Activated effector memory CD4-positive, alpha-beta T cell treated with anti-CD3 and anti-CD28 coated beads, Interleukin-2, amount 50 U/mL, for 16 hours (primary cell): ENCODE measurements around the gene OBP2B.
"Not testable (repeated sequence)": the region's sequence is repeated elsewhere in the genome, so short reads cannot be mapped to it uniquely, and the experiment has no call there.

Source experiments
- DNase-seq: peaks from one replicate; pipeline ENCODE4 v3.0.0-alpha.2; 2020

Gene OBP2B

DNA sequence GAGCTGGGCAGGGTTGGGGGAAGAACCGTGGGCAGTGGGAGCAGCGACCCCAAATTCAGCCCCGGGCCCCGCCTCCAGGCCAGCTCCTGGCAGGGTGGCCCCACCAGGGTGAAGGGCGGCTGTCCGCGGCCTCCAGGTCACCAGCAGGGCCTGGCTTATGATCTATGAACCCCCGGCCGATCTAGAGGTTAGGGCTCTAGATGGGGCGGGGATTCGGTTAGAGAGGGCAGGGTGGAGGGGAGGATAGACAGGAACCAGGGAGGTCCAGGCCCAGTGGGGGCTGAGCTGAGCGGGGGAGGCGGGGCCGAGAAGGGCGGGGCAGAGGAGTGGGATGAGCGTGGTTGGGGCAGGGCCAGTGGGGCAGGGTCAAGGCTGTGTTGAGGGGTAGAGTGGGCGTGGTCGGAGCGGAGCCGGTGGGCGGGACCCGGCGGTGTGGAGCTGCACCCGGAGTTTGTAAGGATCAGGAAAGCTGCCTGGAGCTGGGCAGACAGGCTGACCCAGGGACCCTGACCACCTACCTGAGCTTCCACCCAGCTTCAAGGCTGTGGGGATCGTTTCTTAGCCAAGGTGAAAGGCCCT is 29.3 kb upstream of the OBP2B start:
- peak; percentile 73 for DNase-seq

DNA sequence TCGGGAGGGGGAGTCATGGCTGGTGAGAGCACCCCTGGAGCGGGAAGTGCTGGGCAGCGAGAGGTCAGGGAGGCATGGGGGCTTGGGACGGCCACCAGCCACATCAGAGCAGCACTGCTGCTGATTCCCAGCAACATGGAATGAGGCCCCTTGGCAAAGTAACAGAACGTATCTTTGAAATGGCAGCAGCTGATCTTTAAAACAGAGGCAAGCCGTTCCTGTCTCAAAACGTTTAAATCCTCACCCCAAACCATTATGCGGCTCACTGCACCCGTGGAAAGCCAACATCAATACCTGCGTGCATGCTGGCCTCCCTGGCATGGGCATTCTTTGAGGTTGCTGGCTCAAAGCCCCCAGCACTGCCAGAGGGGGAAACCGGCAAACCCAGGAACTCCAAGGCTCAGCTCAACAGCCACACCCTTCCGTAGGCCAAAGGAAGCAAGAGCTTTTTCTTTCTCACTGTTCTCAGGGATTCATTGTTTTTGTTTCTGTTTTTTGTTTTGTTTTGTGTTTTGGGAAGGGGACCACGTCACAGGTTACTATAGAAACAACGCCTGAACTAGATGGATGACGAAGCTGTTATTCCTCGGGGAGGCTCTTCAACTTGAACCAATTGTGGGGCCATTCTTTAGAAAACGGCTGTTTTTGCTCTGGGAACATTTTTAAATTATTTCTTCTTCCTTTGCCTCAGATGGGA is 28.1 kb upstream of the OBP2B start:
- DNase-seq, result no peak

DNA sequence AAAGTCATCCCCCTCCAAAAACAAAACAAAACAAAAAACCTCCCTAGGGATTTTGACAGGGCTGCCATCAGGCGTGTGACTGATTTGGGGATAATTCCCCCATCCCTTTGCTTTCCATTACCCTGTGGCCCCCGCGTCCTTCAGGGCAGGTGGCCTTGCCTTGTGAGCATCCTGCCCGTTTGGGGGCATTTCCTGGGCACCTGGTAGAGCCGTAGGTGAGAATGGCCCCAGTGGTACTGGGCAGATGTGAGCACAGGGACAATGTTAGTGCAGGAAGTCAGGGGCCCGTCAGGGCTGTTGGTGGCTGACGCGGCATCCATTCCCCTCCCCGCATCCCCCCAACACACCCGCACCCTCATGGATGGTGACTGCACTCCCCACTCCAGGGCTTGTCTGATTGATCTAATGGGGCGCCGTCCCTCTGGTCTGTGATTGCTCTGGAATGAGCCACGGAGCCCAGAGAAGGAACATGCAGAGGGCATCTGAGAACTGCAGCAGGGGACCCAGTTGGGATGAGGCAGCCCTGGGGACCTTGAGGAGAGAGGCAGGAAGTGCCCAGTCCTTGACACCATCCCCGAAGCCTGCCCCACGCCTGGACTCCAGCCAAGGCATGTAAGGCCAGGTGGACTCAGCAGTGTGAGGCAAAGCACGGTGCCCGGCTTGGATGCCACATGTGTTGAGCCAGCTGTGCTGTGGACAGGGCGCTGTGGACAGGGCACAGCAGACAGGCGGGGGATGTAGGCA is 27.4 kb upstream of the OBP2B start:
- DNase-seq, result not testable (repeated sequence)

DNA sequence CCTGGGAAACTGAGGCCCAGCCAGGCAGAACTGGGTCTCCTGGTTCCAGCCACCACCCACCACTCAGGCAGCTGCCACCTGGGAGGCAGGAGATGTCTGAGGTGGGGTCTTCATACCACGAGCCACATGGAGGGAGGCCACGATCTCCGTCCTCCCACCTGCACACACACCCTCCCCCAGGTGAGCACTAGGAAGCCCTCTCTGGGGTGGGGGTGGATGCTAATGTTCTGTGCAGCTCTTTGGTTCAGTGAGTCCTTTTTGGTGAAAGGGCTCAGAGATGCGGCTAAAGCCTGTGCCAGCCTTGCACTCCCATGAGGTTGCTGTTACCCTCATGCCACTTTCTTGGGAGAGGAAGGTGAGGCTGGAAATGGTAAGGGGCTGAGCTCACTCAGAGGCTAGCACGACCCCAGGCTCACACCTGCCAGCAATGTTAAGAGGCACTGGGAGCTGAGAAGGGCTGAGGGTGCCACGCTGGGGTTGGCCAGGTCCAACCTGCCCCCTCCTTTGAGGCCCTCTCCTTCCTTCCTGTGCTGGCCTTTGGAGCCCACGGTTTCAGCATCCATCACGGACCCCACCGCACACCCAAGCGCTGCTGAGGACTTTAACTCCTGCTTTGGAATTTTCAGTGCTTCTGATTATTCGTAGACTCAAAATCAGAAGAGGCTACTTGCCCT is 26.6 kb upstream of the OBP2B start:
- no peak for DNase-seq

DNA sequence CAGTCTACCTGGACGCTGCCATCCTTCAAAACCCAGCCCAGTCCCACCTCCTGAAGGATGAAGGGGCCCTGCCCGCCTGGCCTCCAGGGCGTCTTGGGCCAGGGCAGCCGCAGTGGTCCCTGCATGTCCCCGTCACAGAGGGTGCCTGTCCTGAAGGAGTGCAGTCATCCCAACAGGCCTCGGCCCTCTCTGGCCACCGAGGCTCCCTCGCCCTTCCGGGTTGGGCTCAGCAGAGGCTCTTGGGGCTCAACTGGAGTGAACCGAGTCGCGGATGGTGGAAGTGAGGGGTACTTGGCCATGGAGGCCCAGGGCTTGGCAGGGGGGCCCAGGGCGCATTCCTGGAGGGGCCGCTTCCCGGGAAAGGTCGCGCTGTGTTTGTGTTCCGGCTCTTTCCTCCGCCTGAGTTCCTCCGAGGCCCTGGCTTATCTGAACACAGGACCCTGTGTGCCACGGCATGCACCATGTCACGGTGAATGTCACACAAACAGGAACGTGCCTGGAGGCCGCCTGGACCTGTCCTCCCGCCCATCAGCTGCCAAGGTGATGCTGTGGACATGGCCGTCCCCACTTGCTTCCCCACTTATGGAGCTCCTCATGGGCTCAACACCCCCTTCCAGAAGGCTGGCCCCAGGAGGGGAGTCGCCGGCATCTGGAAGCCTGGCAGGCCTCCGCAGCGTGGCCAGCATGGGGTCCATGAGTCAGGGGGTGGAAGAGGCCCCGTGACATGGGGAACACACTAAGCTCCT is 25.7 kb upstream of the OBP2B start:
- DNase-seq, result no peak

DNA sequence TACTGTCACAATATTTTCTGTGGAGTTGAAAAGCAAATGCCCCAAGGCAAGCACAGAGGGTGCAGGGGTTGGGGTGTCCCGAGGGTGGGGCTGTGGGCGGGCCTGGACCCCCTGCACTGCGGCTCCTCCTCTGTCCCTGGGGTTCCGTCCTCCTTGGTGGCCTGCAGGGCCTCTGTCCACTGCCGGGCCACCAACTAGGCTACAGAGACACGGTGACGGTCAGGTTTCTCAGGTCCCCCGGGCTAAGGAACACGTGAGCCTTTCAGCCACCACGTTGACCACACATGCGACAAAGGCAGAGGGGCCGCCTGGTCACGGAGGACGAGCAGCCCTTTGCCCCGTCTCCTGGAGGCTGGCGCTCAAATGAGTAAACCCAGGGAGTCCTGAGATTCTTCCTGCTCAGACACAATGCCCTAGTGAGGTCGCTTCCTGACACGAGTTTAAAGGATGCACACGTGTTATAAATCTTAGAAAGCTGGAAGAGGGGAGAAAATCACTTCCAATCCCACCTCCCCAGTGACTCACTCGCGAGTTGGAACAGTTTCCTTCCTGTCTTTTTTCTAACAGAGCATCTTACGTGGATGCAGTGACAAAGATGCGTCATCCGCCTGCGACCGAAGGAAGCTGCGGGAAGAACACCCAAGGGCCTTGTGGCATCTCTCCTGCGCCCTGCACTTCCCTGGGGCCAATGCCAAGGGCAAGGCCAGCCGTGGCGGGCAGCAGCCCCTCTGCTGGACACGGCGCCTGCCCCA is 24.8 kb upstream of the OBP2B start:
- no peak for DNase-seq

DNA sequence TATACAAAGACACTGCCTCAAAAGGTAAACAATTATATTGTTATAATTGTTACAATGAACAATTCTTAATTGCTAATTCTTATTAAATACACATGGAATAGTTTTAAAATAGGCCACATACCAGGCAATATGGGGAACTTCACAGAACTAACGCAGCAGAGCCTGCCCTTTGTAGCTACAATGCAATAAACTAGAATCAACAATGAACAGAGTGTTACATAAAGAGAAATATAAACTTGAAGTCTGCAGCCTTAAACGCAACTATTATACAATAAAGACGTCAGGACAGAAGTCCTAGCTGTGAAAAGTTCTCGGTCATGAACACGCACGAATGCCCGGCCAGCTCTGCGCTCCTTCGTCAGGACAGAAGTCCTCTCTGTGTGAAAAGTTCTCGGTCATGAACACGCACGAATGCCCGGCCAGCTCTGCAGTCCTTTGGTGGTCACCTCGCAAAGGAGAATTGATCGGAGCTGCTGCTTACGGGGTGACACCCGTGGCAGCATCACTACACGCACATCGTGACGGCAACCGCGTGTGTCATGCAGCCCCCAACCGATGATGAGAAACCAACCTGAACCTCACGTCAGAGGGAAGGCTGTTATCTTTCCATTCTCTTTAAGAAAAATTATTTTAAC is 23.0 kb upstream of the OBP2B start:
- not testable (repeated sequence) for DNase-seq

DNA sequence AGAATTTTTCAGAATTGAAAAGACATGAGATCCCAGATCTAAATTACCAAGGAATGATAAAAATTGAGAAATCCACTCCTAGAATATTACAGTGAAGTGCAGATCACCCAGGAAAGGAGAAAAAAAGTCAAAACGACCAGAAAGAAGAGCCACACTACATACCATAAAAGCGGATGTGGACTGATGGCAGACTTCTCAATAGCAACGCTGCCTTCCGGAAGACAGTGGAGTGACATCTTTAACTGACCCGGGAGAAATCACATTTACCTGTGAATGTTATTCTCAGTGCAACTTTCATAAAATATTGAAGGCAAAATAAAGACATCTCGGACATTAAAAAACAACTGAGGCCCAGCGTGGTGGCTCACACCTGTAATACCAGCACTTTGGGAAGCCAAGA is 21.5 kb upstream of the OBP2B start:
- DNase-seq, result not testable (repeated sequence)

DNA sequence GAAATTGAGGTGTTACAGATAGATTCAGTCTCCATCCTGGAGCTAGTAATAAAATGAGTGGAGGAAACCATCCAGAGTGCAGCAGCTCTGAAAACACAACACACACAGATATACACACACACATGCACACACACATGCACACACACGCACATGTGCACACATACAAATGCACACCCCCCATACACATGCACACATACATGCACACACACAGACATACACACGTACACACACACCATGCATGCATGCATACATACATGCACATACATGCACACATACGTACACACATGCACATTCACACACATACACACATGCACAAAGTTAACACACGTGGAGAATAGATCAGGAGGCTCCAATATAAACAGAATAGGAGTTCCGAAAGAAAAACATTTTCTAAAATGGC is 21.0 kb upstream of the OBP2B start:
- DNase-seq, result no peak

DNA sequence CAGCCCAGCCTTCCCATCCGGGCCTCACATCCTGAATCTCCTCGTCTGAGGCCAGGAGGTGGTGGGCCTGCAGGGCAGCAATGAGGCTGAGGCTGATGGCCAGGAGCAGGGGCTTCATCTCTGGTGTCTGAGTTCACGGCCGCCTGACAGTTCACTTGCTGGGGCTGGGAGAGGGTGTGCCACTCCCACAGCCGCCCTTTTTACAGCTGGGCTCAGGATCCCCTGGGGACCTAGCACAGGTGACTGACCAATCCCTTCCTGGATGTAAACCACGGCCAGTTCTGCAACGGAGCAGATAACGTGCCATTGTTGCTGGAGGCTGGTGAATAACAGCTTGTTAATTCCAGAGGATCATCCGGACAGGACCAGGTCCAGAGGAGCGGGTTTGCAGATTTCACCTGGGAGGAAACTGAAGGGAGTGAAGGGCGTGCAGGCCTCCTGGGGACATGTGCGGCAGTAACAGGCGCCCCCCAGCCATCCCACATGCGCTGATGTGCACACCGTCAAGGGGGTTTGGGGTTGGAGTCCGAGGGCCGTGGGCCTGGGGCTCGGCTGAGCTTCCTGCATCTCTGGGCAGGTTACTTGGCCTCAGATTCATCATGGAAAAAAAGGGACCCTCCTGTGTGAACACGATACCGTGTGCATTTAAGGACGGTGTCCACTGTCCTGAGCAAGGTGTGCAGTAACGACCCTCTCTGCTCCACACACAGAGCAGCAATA is 19.6 kb upstream of the OBP2B start:
- DNase-seq, result not testable (repeated sequence)

DNA sequence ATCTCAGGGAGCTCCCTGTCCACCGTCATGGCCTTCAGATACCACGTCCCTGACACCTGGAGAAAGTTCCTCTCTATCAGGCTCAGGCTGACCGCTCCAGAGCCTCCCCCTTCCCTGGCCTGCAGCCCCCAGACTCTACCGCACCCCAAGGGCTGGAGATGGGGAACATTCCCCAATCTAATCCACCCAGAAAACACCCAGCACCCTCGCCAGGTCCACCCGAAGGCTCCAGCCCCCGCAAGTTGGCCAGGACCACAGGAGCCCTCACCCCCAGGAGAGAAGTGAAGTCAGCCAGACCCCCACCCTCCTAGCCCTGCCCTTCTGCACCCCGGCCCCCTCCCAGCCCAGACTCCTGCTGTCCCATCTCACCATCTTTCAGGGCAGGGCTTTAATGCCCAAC is 18.9 kb upstream of the OBP2B start:
- DNase-seq, result not testable (repeated sequence)

DNA sequence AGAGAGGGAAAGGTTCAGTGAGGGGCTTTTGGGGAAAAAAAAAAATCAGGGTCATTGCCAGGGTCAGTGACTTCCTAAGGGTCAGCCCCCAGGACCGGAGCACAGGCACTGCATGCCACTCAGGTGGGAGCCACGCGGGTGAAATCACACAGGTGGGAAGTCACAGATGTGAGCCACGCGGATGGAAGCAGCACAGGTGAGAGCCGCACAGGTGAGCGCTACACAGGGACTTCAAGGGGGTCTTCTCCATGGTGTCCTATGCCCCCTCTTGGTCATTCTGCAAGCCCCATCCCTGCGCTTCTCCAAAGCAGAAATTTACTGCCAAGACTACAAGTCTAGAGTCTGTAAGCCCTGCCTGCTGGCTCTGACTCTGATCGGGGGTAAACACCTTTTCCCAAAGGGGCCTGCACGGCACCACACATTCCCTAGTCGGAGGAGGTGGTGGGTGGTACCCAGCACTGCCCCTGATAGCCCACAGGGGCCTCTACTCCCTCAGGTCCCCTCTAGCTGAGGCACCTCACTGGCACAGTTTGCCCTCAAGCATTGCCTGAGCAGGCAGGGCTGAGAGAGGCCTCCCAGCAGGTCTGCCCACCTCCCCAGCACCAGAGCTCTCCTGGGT is 18.3 kb upstream of the OBP2B start:
- DNase-seq, result no peak

DNA sequence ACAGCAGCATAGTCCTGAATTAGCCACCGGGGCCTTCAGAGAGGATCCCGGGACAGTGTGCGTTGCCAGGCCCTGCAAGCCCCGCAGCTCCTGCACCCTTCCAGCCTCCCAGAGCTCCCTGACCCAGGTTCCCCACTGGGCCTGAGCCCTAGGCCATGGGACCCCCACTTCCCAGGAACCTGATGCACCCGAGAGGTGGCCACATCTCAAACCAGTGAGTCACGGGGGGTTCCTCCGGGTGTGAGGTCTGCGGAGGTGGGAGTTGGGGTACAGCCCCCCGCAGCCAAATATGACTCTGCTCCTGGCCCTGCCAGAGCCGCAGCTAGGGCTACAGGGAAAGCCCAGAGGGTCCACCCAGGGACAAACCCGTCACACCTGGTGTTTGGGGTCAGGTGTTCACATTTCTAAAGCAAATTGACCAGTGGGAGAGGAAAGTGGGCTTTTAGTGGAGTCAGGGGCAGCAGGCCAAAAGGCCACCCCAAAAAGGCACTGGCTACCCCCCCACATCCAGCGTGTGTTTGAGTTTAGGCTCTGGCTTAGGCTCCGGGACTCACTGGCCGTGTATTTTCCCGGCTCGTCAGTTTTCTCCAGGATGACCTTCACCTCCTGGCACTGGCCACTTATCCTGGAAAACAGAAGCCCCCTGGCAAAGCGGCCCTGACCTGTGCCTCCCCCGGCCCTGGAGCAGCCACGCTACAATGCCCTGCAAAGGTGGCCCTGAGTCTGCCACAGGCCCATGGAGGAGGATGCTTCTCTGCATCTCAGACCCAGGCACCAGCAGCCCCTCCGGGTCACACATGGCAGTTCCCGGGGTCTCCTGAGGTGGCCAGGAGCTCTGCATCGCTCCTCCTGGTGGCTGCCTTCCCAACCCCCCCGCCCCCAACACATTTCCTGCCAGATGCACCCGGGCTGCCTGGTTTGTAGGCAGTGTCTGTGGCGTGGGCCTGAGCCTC is 17.4 kb upstream of the OBP2B start:
- DNase-seq, result no peak

DNA sequence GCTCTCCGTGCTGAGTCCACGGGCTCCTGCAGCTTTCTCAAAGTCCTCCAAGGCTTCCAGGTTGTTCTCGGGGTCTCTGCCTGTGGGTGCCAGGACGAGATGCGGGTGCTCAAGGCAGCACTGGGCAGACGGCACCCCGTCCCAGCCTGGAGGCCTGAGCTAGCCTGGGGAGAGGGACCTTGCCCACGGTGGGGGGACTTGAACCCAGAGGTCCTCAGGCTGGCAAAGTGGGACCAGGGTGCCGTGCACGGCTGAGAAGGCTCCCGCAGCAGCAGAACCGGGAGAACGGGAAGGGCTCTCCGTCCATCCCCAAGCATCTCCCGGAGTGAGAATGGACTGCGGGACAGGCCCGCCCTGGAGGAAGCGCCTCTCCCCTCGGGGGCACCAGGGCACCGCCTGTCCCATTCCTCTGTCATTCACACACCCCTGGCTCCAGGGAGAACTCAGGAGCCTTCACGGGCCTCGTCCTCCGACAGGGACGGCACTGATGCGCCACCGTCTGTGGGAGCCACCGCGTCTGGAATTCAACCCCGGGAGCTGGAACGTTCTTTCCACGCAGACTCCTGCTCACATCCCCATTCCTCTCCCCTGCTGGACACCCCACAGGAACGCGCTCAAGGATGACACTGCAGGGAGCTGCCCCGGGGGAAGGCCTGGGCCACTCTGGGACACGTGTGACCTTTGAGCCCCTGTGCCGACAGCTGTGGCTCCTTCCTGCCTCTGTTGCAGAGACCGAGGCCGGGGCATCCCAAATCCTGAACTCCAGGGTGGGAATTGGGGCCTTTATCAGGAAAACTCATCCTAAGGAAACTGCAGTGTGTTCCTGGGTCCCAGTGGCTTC is 16.3 kb upstream of the OBP2B start:
- no peak for DNase-seq

DNA sequence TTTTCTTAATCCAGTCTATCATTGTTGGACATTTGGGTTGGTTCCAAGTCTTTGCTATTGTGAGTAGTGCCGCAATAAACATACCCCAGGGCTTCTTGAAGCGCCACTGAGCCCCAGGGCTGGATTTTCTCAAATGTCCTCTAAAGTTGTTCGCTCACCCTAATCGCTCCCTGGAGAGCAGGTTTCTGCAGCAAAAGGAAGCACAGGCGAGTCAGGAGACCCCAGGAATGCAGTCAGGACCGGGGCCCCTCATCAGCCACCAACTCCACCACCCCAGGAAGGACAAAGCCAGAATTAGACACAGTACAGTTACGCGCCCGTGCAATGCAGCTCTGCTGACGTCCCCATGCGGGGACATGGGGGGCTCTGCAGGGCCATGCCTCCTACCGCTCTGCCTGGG is 15.7 kb upstream of the OBP2B start:
- DNase-seq, result no peak

DNA sequence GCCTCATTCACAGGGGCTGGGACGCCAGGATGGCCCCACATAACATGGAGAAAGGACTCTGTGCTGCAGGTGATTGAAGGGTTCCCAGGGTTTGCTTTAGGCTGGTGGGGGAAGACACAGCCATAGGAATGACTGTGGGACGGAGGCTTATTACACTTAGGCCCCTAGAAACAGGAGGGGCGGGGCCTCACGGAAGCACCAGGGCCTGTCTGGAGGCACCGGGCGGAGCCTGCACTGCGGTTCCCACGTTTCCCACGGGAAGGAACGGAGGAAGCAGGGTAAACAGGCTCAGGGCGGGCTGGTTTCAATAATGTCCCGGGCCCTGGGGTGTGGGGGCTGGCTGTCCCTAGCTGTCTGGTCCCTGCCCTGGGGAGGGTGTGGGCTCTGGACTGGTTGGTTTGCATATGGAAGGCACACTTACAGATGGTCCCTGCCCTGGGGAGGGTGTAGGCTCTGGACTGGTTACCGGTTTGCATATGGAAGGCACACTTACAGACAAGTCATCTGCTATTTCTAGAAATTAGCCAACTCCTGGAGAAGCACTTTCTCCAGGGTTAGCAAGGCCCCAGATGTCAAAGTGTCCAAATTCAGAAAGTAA is 14.2 kb upstream of the OBP2B start:
- DNase-seq, result not testable (repeated sequence)

DNA sequence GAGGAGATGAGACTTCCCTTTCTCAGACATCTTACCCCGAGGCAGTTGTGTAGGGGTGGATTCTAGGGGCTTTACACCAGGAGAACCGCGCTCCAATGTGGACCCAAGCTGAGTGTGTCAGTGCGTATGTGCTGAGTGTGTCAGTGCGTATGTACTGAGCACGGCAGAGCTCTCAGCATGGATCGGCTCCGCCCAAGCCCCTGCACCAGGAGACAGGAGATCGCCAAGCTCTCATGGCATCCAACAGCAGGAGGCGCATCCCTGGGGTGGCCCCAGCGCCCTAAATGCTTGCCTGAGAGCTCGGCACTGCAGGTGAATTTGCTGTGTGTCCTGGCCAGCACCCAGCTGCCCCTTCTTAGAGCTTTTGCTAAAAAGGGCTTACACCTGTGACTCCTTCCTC is 12.9 kb upstream of the OBP2B start:
- not testable (repeated sequence) for DNase-seq
